Motor neuron (in vitro differentiated cells): ENCODE data around the gene GIGYF2. TPM values are rescaled to one million over a fixed set of nuclear protein-coding genes. Genes with fewer than 3 reads are reported as not detected.

Experiments
- ATAC-seq, 8 experiments: fragments of 200-7000 bp; cut with Tn5 transposase; replicated peaks in 6 of 8; 2 replicates each; pipeline ENCODE4 v1.8.0; 2021; ENCODE audit warnings: mild to moderate bottlenecking in 8 of 8, moderate library complexity in 8 of 8
- H3K27ac ChIP-seq, 2 donors: fragments of 250-450 bp; sonication (Bioruptor Pico); 2 replicates each; pipeline ENCODE4 v1.9.0; 2021; ENCODE audit warnings: antibody characterized with exemption in 2 of 2, mild to moderate bottlenecking in 2 of 2, moderate library complexity in 1 of 2
- H3K4me1 ChIP-seq, 2 donors: fragments of 250-450 bp; sonication (Bioruptor Pico); replicated peaks in 1 of 2; 2 replicates each; pipeline ENCODE4 v1.6.1; 2021; ENCODE audit warnings: antibody characterized with exemption in 2 of 2, mild to moderate bottlenecking in 2 of 2, moderate library complexity in 1 of 2
- H3K4me3 ChIP-seq, 5 donors: fragments of 250-450 bp; sonication (Bioruptor Pico); 2 replicates each; pipeline ENCODE4 v1.9.0; 2021; ENCODE audit warnings: antibody characterized with exemption in 5 of 5, mild to moderate bottlenecking in 5 of 5, moderate library complexity in 4 of 5
- WGBS, 10 experiments: fragments of 450-650 bp; shearing (Covaris generic); methylation state at CpG; one replicate each; pipeline ENCODE4 v1.0.0; 2022; 5-methylcytosine and 5-hydroxymethylcytosine counted together
- in situ Hi-C, 9 experiments: fragments of 400-800 bp; cut with MboI; loops; one replicate each; pipeline ENCODE4 v1.15.0; 2021; ENCODE audit warnings: low sequenced_read_pairs in 9 of 9, low pct_unique_long_range_greater_than_20kb in 2 of 9; ENCODE audit not compliant: unreplicated experiment in 9 of 9
- total RNA-seq, 8 experiments: library from RNA; unstranded; fragments of 300-600 nt; gene quantifications; 2 replicates each; pipeline versions ENCODE4 v1.2.3 to v1.2.4, GENCODE V29; 2022

Gene GIGYF2
- total RNA-seq, 8 experiments from 2014 or later, result 43.9 to 74.2 (median 53.6) TPM

- in situ Hi-C loops, result no loop called here
- no peak overlapping the region for H3K4me3 ChIP-seq
- WGBS, 10 experiments, result 93 to 100% (median 100%) methylated on average over 1 to 4 of the region's 4 CpGs; no CpG with 5 or more reads in 3 of the 10 experiments
- no peak for ATAC-seq
- H3K4me1 ChIP-seq, result no peaks in the 10 kb centered on the region
- no peak overlapping the region for H3K27ac ChIP-seq
Observed at GRCh38 chr2:232741294-232741693, 44.2 kb downstream of the GIGYF2 start.

- in situ Hi-C loops, result no loop called here
- WGBS, 10 experiments, result 93 to 100% (median 100%) methylated on average over 1 to 3 of the region's 3 CpGs; no CpG with 5 or more reads in 3 of the 10 experiments
- ATAC-seq, result no peak
- no peak overlapping the region for H3K4me3 ChIP-seq
- no peak overlapping the region for H3K27ac ChIP-seq
- no peaks in the 10 kb centered on the region for H3K4me1 ChIP-seq
Observed at GRCh38 chr2:232741972-232742371, 44.8 kb downstream of the GIGYF2 start.

GRCh38 chr2:232744963-232745362 lies 47.8 kb downstream of the GIGYF2 start:
- Histone ChIP-seq H3K4me3 (no peak overlapping the region), H3K4me1 (no peaks in the 10 kb centered on the region), H3K27ac (no peak overlapping the region)
- ATAC-seq, result no peak
- 50 to 100% (median 100%) methylated on average over 1 of the region's 1 CpG; no CpG with 5 or more reads in 3 of the 10 experiments for WGBS, 10 experiments
- in situ Hi-C loops, result no loop called here

- H3K4me3 ChIP-seq, result no peak overlapping the region
- WGBS, 10 experiments, result 60 to 100% (median 92%) methylated on average over 1 to 3 of the region's 3 CpGs; no CpG with 5 or more reads in 1 of the 10 experiments
- in situ Hi-C loops, result no loop called here
- no peak for ATAC-seq
- no peak overlapping the region for H3K27ac ChIP-seq
- no peaks in the 10 kb centered on the region for H3K4me1 ChIP-seq
Observed at GRCh38 chr2:232748038-232748437, 50.9 kb downstream of the GIGYF2 start.

GRCh38 chr2:232749331-232749730 lies 52.2 kb downstream of the GIGYF2 start:
- in situ Hi-C loops, result no loop called here
- Histone ChIP-seq H3K4me1 (no peaks in the 10 kb centered on the region), H3K4me3 (no peak overlapping the region), H3K27ac (no peak overlapping the region)
- no peak for ATAC-seq
- 83 to 100% (median 94%) methylated on average over 2 to 3 of the region's 3 CpGs; no CpG with 5 or more reads in 1 of the 10 experiments for WGBS, 10 experiments

GRCh38 chr2:232750135-232750671 lies 53.1 kb downstream of the GIGYF2 start:
- 45 to 91% (median 87%) methylated on average over 4 of the region's 4 CpGs for WGBS, 10 experiments
- Histone ChIP-seq H3K4me1 (no peaks in the 10 kb centered on the region), H3K4me3 (no peak overlapping the region), H3K27ac (no peak overlapping the region)
- in situ Hi-C loops, result no loop called here
- ATAC-seq, result no peak

GRCh38 chr2:232757905-232758304 lies 60.8 kb downstream of the GIGYF2 start:
- in situ Hi-C loops, result no loop called here
- Histone ChIP-seq H3K4me3 (no peak overlapping the region), H3K27ac (no peak overlapping the region), H3K4me1 (no peaks in the 10 kb centered on the region)
- 54 to 95% (median 88%) methylated on average over 1 to 2 of the region's 2 CpGs; no CpG with 5 or more reads in 1 of the 10 experiments for WGBS, 10 experiments
- ATAC-seq, result no peak

- no peak overlapping the region for H3K27ac ChIP-seq
- no peaks in the 10 kb centered on the region for H3K4me1 ChIP-seq
- no peak overlapping the region for H3K4me3 ChIP-seq
- in situ Hi-C loops, result no loop called here
- peak in 2 of 8 experiments; percentile 32 to 48 for ATAC-seq
- WGBS, 10 experiments, result 36 to 100% (median 82%) methylated on average over 1 to 3 of the region's 3 CpGs
Observed at GRCh38 chr2:232761301-232761907, 64.3 kb downstream of the GIGYF2 start.

GRCh38 chr2:232767866-232768265 lies 70.7 kb downstream of the GIGYF2 start:
- Histone ChIP-seq H3K4me3 (no peak overlapping the region), H3K27ac (no peak overlapping the region), H3K4me1 (no peaks in the 10 kb centered on the region)
- WGBS, 10 experiments, result 67 to 100% (median 100%) methylated on average over 1 of the region's 1 CpG; no CpG with 5 or more reads in 3 of the 10 experiments
- ATAC-seq, result no peak
- in situ Hi-C loops, result no loop called here

GRCh38 chr2:232770207-232770606 lies 73.1 kb downstream of the GIGYF2 start:
- no peak overlapping the region for H3K27ac ChIP-seq
- no peaks in the 10 kb centered on the region for H3K4me1 ChIP-seq
- in situ Hi-C loops, result no loop called here
- no peak overlapping the region for H3K4me3 ChIP-seq
- no peak for ATAC-seq

GRCh38 chr2:232771870-232772269 lies 74.7 kb downstream of the GIGYF2 start:
- WGBS, 10 experiments, result 71 to 100% (median 100%) methylated on average over 1 of the region's 1 CpG; no CpG with 5 or more reads in 4 of the 10 experiments
- in situ Hi-C loops, result no loop called here
- ATAC-seq, result no peak
- Histone ChIP-seq H3K4me1 (no peaks in the 10 kb centered on the region), H3K4me3 (no peak overlapping the region), H3K27ac (no peak overlapping the region)

GRCh38 chr2:232772531-232772930 lies 75.4 kb downstream of the GIGYF2 start:
- Histone ChIP-seq H3K4me3 (no peak overlapping the region), H3K27ac (no peak overlapping the region), H3K4me1 (no peaks in the 10 kb centered on the region)
- ATAC-seq, result no peak
- 60 to 100% (median 100%) methylated on average over 1 to 2 of the region's 2 CpGs; no CpG with 5 or more reads in 1 of the 10 experiments for WGBS, 10 experiments
- in situ Hi-C loops, result no loop called here

GRCh38 chr2:232773815-232774214 lies 76.7 kb downstream of the GIGYF2 start:
- Histone ChIP-seq H3K4me1 (no peaks in the 10 kb centered on the region), H3K4me3 (no peak overlapping the region), H3K27ac (no peak overlapping the region)
- ATAC-seq, result no peak
- WGBS, 10 experiments, result 84 to 100% (median 99%) methylated on average over 1 to 9 of the region's 9 CpGs
- in situ Hi-C loops, result no loop called here

GRCh38 chr2:232776435-232776834 lies 79.3 kb downstream of the GIGYF2 start, which contains the start of gene KCNJ13:
TSS of gene KCNJ13 (minus strand) at chr2:232776565. CDS start at chr2:232771362, 5,203 bp downstream.
- ATAC-seq, result no peak
- H3K4me3 ChIP-seq, result no peak within 1 kb of the TSS
- H3K27ac ChIP-seq, result no peak within 1 kb of the TSS

More at GRCh38 chr2:232776435-232776834, 79.3 kb downstream of the GIGYF2 start, which contains the start of gene KCNJ13:
- no peaks in the 10 kb centered on the region for H3K4me1 ChIP-seq
- 73 to 100% (median 95%) methylated on average over 1 of the region's 1 CpG; no CpG with 5 or more reads in 6 of the 10 experiments for WGBS, 10 experiments
- in situ Hi-C loops, result no loop called here
